HFF-Myc (cell line): ENCODE results near the gene LRP2.

ENCODE experiments used
- DNase-seq: peaks from one replicate; pipeline ENCODE4 v3.0.0-alpha.2; 2011; ENCODE audit warnings: low read depth; ENCODE audit errors: extremely low read depth
- H3K4me3 ChIP-seq: replicated peaks from 2 replicates; pipeline ENCODE4 v1.5.1; 2011; ENCODE audit warnings: low read depth, mild to moderate bottlenecking, control low read depth, low read length
- CTCF ChIP-seq: IDR thresholded peaks from 2 replicates; pipeline ENCODE4 v1.5.1; 2012; ENCODE audit warnings: mild to moderate bottlenecking, low read depth, low read length, control low read depth; ENCODE audit errors: missing control alignments

LRP2 gene

GRCh38 chr2:169116327-169116726 is 246.0 kb downstream of the LRP2 start:
- no peak overlapping the region for H3K4me3 ChIP-seq
- TF ChIP-seq CTCF: no peak
- DNase-seq: no peak

- no peak for TF ChIP-seq CTCF
- H3K4me3 ChIP-seq: no peak overlapping the region
- DNase-seq: no peak
Measured at GRCh38 chr2:169114056-169114455, 248.3 kb downstream of the LRP2 start.

- no peak for DNase-seq
- no peak overlapping the region for H3K4me3 ChIP-seq
- no peak for TF ChIP-seq CTCF
Measured at GRCh38 chr2:169112841-169113240, 249.5 kb downstream of the LRP2 start.

GRCh38 chr2:169110916-169111315 is 251.4 kb downstream of the LRP2 start:
- no peak for DNase-seq

GRCh38 chr2:169110419-169110818 is 251.9 kb downstream of the LRP2 start:
- no peak for DNase-seq
- TF ChIP-seq CTCF: no peak
- no peak overlapping the region for H3K4me3 ChIP-seq

More at GRCh38 chr2:169110916-169111315, 251.4 kb downstream of the LRP2 start:
- no peak for TF ChIP-seq CTCF
- no peak overlapping the region for H3K4me3 ChIP-seq

GRCh38 chr2:169109502-169110409 is 252.6 kb downstream of the LRP2 start:
- peak; percentile 35 for DNase-seq
- no peak overlapping the region for H3K4me3 ChIP-seq
- peak; percentile 91 for TF ChIP-seq CTCF
